Testis (tissue), 2 donors: Measurements from ENCODE around the gene ISYNA1.

Experiments
- POLR2A ChIP-seq: fragments of 450-650 bp; IDR thresholded peaks from one replicate; pipeline ENCODE4 v1.6.1; 2017; ENCODE audit warnings: antibody characterized with exemption, mild to moderate bottlenecking, moderate library complexity
- TF ChIP-seq, protein P1 (sequence below), 3 experiments: fragments of 450-650 bp in 2 of 3; fragments of 200-600 bp in 1 of 3; sonication (generic) in 1 of 3; IDR thresholded peaks; one replicate each; pipeline ENCODE4 v1.5.1; 2016 to 2019; ENCODE audit warnings: antibody characterized with exemption in 3 of 3, mild to moderate bottlenecking in 2 of 3, moderate library complexity in 1 of 3

DNA sequence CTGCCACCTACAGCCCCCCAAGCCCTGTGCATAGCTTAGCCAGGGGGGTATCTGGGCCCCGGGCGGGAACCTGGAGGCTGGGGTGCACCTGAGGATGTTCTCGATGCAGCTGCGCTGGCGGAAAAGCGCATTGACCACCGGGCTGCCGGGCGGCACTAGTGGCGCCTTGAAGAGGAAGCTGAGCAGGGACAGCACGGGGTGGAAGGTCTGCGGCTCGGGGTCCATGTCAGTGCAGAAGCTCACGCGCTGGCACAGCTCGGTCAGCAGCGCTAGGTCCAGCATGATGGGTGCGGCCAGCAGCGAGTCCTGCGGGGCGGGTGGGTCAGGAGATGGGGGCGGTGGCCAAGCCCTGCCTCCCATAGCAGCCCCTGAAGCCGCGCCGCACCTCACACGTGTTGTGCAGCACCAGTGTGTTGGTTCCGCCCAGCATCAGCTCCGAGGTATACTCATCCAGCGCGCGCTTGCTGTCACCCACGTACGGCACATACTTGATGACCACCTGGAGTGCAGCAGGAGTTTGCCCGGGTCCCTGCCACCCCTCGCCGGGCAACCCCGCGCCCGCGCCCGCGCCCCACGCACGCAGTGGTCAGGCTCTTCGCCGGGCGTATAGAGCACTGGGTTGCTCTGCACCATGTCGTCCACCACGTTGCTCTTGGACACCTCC lies 2.6 kb downstream of the ISYNA1 start:
- TF ChIP-seq, protein P1, sequence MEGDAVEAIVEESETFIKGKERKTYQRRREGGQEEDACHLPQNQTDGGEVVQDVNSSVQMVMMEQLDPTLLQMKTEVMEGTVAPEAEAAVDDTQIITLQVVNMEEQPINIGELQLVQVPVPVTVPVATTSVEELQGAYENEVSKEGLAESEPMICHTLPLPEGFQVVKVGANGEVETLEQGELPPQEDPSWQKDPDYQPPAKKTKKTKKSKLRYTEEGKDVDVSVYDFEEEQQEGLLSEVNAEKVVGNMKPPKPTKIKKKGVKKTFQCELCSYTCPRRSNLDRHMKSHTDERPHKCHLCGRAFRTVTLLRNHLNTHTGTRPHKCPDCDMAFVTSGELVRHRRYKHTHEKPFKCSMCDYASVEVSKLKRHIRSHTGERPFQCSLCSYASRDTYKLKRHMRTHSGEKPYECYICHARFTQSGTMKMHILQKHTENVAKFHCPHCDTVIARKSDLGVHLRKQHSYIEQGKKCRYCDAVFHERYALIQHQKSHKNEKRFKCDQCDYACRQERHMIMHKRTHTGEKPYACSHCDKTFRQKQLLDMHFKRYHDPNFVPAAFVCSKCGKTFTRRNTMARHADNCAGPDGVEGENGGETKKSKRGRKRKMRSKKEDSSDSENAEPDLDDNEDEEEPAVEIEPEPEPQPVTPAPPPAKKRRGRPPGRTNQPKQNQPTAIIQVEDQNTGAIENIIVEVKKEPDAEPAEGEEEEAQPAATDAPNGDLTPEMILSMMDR (IDR thresholded peaks at IDR 0.05): no peak
- no peak for TF ChIP-seq POLR2A
